ENCODE results near the gene NEUROG1.
"Not testable (repeated sequence)": the region's sequence is repeated elsewhere in the genome, so short reads cannot be mapped to it uniquely, and the experiment has no call there.

The NEUROG1 gene

DNA sequence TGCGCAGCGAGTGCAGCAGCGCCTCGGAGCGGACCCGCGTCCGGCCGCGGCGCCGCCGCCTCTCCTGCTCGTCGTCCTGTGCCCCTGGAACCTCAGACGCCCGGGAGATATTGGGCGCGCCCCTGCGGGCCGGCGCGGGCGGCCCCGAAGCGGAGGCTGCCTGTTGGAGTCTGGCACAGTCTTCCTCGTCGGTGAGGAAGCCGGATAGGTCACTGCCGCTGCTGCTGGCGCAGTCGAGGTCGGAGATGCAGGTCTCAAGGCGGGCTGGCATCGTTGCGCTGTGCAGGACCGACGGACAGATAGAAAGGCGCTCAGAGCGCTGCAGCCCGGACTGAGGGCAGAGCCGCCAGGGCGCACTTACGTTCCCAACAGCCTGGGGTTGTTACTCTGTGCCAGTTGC, 344 bp downstream of the NEUROG1 start:
- no peak for DNase-seq

DNA sequence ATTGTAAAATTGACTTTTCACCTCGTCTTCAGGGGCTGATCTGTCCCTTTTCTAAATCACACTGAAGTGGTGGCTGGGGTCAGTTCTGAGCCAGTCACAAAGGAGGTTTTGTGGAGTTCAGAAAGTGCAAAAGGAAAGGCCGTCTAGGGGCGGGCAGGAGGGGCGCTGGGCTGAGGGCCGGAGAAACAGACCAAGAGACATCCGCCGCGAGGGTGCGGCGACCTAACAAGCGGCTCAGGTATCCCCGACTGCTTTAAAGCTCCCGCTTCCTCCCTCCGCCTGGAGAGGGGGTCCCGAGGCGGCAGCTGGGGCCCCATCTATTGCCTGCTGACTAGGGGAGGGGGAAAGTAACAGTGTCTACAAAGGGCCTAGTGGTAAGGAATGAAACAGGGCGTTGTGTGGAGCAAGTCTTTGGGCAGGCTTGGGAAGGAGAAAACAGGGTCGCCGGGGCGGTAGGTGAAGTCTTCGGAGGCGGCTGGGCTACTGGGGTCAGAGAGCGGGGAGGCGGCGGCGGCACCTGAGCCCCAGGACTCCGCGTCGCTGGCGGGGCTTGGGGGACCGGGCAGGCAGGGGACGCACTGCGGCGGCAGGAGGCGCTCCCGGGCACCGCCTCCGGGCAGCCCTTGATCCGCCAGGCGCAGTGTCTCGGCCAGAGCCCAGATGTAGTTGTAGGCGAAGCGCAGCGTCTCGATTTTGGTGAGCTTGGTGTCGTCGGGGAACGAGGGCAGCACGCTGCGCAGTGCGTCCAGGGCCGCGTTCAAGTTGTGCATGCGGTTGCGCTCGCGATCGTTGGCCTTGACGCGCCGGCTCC, 950 bp downstream of the NEUROG1 start:
- no peak for DNase-seq

DNA sequence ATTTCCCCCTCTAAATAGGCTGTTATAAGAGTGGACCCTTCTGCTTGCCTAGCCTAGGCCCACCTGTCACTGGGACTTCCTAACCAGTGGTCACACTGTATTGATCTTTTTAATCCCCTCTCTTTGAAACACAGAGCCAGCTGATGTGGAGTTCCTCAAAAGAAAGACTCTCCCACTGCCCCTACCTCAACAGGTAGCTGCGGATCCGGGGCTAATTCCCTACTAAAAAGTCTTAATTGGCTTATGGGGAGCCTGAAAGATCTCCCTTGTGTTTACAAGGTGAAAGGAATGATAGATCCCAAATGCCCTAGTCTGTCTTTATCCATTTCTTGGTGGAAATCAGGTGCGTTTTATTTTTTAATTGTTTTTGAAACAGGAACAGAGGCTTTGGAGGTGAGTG, 2.0 kb downstream of the NEUROG1 start:
- DNase-seq = no peak

DNA sequence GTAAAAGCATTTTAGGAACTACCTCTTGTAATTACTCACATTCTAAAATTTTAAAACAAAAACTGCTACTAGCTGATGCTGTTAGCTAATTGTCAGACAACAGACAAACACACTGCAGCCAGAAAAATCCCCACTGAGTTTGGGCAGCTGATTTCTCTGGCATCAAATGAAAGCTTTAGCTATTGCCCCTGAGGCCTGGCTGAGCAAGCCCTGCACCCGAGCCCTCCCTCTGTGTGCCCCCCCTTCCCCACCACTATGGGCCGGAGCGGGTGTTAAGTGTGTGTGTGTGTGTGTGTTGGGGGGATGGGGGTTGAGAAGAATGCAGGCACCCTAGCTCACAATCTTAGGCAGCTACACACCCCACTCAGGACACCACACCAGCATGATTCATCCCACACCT, 2.4 kb downstream of the NEUROG1 start:
- DNase-seq = peak in 1 of 14 donors; percentile 13

DNA sequence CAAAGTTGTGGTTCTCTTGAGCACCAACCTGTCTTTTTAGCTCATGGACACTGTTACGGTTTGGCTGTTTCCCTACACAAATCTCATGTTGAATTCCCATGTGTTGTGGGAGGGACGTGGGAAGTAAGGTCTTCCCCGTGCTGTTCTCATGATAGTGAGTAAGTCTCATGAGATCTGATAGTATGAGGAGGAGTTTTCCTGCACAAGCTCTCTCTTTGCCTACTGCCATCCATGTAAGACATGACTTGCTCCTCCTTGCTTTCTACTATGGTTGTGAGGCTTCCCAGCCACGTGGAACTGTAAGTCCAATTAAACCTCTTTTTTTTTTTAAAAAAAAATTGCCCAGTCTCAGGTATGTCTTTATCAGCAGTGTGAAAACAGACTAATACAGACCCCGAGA, 6.2 kb downstream of the NEUROG1 start:
- DNase-seq = not testable (repeated sequence)

DNA sequence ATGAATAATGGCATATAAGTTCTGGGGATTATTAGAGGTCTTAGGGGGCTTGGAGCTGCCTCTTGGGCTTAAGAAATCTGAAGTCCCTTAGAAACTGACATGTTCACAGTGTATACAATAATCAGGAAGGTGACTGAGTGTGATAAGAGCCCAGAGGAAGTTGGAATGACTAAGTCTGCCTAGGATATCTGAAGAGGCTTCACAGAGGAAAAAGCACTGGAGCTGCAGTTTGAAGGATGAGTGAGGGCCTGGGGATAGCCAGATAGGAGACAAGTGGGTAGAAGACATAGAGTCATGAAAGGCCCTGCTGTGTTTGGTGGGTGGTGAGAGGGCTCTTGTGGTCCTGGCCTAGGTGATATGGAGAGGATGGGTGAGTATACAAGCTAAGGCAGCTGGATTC, 8.8 kb downstream of the NEUROG1 start:
- DNase-seq = no peak

DNA sequence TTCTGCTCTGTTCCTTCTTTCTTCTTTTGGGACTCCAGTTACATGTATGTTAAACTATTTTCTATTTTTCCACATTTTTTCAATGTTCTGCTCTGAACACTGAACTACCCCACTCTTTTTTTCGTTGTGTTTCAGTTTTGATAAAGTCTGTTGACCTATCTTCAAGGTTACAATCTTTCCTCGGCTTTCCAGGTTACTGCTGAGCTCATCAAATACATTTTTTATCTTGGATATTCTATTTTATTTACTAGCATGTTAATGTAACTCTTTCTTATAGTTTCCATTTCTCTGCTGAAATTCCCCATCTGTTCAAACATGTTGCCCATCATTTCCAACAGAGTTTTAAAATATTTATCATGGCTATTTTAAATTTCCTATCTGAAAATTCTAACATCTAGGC, 13.8 kb downstream of the NEUROG1 start:
- DNase-seq = no peak

DNA sequence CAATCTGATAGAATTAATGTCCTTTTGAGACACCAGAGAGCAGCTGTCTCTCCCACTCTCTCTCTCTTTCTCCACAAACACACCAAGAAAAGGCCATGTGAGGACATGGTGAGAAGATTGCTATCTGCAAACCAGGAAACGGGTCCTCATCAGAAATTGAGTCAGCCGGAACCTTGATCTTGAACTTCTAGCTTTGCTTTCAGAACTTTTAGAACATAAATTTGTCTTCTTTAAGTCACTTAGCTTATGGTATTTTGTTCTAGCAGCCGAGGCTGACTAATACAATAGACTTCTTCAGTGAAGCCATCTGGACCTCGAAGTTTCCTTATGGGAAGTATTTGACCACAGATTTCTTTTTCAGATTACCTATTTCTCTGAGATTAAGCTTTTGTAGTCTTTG, 18.1 kb downstream of the NEUROG1 start:
- DNase-seq = no peak

DNA sequence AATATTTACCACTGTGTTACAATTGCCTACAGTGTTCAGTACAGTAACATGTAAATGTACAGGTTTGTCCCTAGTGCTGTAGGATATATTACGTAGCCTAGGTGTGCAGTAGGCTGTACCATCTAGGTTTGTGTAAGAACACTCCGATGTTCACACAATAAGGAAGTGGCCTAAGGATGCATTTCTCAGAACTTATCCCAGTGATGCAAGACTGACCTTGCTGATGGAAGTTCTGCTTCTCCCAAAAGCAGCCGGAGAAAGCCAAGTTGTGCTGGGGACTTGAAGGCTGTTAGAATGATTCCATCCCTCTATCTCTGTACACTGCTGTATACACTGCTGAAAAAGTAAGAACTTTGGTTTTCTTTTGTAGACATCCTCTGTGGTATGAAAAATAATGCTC, 21.6 kb downstream of the NEUROG1 start:
- no peak for DNase-seq

DNA sequence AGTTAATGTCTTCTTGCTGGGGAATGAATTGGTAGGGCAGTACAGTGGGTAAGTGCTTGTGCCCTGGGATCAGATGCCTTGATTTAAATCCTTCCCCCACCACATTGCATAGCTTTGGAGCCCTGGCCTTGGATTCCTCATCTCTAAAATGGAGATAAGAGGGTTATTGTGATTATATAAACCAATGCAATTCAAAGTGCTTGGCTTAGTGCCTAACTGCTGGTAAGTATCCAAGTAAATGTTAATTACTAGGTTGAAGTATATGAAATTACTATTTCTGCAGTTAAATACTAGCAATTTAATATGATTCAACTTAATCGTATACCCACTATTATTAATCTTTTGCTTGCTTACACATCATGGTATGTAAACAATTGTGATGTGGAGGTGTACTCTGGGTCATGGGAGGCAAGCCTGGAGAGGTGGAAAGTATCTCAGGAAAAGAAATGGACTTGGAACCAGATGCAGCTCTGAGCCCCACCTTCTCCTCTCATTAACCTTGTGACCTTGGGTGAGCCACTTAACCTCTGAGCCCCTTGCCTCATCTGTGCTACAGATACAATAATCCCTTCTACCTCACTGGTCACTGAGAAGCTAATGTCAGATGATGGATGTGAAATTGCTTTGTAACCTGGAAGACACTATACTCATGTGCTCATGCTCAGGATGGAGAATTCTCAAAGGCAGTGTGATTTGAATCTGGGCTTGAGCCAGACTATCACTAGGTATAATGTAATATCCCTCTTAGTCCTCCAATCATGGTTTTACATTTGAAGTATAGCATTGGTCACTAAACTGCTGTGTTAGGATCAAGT, 23.8 kb downstream of the NEUROG1 start:
- DNase-seq = no peak

DNA sequence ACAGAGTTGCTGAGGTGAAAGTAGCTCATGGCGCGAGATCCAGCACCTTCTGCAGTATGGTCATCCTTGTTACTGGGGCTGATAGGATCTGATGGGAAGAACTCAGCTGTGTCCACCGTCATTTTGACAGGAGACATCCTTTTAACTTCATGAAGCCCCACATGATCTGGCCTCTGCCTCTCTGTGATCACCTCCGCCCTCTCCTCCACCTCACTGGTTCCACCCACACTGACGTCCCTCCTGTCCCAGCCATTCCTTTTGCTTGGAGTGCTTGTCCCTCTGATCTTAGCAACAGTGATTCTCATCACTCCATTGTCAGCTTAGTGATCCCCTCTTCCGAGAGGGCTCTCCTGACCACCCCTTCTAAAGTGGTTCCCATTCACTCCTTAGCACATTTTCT, 25.8 kb downstream of the NEUROG1 start:
- no peak for DNase-seq

DNA sequence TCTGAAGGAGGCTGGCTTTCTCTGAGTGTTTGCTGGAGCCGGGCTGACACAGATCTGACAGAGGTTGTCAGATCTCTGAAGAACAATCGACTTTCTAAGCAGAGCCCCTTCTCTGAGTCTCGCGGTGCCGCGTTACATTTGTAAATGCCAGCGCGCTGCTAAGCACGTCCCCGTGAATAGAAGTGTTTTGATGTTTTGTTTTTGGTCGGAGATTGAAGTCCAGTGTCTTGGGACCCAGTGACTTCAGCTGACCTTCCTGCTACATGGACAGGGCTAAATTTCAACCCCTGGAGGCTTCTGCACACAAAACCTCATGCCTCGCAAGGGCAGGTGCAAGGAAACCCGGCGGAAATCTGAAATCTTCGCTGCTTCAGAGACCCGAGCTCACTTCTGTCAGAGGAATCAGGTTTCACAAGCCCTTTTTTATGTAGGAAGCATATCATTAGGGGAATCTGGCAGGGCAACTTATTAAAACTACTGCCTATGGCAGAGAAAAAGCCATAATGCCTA, 27.2 kb downstream of the NEUROG1 start:
- no peak for DNase-seq

DNA sequence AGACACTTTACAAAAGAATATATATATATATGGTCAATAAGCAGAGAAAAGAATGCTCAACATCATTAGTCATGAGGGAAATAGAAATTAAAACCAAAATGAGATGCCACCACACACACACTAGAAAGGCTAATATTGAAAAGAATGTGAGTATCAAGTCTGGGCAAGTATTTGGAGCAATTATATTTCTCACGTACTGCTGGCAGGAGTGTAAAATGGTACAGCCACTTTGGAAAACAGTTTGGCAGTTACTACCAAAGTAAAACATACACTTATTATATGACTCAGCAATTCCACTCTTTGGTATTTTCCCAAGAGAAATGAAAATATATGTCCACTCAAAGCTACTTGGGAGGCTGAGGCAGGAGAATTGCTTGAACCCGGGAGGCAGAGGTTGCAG, 29.8 kb downstream of the NEUROG1 start:
- DNase-seq = no peak

DNA sequence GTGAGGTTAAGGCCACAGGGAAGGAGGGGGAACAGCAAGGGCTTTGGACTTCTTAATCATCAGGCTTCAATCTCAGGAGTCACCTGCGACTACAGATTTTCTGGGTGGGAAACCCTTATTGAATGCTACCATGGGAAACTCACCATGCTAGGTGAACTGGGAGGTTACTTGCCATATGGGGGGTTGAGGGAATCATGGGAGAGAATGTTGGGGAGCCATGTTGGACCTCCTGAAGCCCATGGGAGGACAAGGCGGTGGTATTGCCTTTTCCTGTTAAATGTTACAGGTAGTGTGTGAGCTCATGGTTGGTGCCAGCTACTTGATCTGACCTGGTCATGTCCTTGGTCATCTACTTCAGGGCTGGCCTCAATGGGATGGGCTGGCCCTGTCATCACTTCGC, 31.4 kb downstream of the NEUROG1 start:
- DNase-seq = no peak

DNA sequence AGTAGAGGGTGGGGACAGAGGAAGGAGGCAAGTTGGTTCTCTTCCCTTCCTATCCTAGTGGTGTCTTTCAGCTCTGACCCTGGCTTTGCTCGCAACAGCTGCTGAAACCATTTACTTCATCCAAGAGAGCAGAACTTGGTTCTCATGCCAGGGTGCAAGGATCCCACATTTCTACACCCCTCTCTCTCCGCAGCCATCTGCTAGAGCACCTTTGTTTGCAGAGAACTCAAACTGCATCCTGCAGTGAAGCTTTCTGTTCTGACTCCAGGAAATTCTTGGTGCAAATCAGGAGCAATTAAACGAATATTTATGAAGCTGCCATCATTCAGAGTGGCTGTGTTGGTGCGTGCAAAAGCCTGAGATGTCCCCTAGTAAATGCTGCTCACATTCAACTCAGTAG, 31.9 kb downstream of the NEUROG1 start:
- DNase-seq = no peak

DNA sequence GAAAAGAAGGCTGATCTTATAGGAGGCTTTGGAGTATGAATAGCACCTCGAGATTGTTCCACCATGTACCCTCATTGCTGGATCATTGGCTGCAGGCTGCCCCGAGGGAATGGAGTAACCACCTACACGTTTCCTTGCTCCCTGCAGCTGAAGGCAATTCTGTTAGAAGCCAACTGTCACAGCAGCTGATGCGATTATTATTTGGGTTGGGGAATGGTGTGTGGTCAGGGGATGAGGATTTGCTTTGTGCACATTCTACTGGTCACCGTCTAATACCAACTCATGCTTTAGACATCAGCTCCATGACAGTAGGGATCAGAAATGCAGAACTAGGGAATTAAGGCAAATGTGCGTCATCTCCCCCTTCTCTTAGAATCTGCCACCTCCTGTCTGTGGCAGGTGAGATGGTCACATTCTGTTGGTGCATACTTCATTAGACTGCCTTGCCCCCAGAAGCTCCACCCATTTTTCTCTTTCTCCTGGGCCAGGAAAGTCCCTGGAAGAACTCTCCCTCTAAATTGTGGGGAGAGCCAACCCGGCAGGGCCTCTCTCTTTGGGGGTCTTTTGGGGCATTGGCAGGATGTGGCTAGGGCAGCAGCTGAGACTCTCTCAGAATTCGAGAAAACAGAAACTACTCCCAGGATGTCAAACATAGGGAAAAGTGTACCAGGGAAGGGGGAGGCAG, 32.8 kb downstream of the NEUROG1 start:
- DNase-seq = no peak

DNA sequence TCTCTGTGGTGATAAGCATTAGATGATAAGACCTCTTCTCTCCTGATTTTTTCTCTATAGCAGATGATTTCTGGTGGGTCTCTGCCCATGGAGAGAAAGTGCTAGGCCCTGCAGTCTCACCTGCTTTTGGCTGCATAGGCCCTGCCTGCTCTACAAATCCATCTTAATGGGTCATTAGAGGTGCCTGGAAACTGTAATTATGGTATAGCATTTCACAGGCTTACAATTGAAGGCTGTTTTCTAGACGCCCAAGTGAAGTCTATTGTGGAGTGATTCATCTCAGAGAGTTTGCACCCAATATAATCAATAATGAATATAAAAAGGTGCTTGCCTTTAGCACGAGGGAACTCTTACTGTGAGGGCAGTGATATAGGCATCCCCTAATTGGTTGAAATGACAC, 33.8 kb downstream of the NEUROG1 start:
- DNase-seq = no peak

DNA sequence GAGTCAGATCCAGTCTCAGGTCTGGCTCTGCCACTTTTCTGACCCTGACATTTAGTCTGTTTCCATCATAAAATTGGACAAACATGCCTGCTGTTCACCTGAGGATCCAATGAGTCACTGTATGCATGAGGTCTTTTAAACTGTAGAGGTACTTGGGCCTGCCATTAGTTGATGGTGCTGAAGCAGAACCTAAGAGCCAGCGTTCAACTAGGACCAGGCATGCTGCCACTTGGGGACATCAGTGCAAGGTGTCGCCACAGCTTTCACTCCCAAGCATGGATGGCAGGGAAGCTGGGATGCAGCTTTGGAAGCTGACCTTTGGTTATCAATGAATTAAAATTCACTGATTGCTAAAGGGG, 37.1 kb downstream of the NEUROG1 start:
- DNase-seq = no peak

DNA sequence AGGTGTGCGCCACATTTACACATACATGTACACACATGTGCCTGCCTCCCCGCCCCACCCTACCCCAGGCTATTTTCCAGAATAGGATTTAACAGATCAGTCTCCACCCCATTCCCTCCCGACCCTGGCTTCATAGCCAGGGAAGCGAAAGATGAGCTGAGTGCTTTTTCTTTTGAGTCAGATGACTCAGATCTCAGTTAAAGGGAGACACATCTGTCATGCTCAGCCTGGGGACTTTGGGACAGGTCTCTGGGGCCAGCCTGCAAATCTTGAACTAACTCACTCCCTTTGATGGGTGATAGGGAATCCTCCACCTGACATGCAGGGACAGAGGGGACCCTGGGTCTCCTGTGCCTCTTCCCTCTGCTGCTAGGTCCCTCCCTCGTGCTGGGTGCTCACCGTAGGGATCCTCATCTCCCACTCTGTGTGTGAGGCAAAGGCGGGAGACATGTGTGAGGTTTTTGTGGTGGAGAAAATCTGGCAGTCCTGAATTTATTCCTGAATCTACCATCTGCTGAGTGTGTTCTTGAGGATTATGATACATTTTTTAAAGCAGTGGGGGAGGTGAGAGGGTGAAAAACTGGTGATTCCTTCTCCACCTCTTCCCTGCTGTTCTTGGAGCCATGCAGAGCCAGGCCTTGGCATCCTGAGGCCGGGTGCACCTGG, 37.7 kb downstream of the NEUROG1 start:
- DNase-seq = peak in 1 of 14 donors; percentile 19

DNA sequence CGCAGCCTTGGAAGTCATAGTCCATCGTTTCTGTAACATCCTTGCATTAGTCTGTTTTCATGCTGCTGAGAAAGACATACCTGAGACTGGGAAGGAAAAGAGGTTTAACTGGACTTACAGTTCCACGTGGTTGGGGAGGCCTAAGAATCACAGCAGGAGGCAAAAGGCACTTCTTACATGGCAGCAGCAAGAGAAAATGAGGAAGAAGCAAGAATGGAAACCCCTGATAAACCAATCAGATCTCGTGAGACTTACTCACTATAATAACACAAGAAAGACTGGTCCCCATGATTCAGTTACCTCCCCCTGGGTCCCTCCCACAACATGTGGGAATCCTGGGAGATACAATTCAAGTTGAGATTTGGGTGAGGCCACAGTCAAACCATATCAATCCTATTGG, 40.2 kb downstream of the NEUROG1 start:
- DNase-seq = not testable (repeated sequence)

DNA sequence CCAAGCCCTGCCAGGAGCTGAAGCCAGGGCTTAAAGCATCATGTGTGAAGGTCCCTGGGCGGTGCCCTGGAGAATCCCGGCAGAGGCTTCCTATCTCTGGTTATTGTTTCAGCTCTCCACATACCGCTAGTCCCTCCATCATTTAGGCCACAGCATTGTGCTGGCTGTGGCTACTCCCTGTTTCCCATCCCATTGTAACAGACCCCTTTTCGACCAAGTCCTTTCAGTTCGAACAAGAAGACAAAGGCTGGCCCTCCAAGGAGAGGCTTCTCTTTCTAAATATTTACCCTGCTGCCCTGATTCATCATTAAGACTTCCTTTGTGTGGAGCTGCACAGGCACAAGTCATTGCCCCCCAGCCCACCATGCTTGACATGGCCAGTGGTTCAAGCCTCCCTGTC, 41.6 kb downstream of the NEUROG1 start:
- no peak for DNase-seq

DNA sequence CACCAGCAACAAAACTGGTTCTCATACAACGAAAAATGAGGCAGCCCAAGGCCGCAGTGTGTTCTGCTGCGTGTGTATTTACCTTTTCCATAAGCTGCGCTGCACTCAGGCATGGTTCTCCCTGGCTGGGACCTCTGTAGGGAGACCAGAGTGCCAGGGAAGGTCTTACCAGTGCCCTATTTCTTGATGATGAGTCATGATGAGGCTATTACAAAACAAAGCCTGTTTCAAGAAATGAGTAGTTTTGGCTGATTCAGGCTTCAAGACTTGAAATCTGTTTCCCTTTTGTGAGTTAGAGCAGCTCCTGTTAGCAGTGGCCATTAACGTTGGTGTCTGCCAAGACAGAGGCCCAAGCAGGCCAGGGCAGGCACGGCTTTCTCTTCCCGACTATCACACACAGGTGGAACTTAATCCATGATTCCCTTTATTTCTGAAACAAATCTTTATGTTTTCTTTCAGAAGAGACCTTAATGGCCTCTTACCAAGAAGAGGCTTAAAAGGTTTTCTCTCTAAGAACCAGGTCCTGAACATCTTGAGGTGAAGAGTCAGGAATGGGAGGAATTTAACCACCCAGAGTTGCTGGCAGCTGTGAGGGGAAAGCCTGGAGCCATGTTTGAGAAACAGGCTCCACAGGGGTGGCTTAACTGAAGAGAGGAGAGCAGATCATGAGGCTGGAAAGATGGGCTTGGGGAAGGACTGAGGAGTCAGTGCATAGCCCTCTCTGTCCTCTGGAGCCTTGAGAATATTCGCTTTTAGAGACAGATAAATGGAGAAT, 42.2 kb downstream of the NEUROG1 start:
- DNase-seq = peak in 2 of 14 donors; percentile 26 to 35

All from C1 segment of cervical spinal cord (tissue), 14 donors.